Measurements from ENCODE around the gene POLR3H. TPM values are rescaled to one million over a fixed set of nuclear protein-coding genes. Genes with fewer than 3 reads are reported as not detected.

POLR3H gene
- total and polyA plus RNA-seq, 2 experiments from 2014 or later: 19.0 to 26.5 TPM

- TF ChIP-seq ZNF462 (CRISPR knock-in tag; IDR thresholded peaks at IDR 0.05): no peak
- no peak for TF ChIP-seq EZH2phosphoT487 (IDR thresholded peaks at IDR 0.05; ENCODE audit: unreplicated experiment)
- no peak for TF ChIP-seq ZNF114 (CRISPR knock-in tag; IDR thresholded peaks at IDR 0.05)
- no peak for TF ChIP-seq STAT1 (IDR thresholded peaks at IDR 0.05; ENCODE audit: unreplicated experiment)
- no peak for TF ChIP-seq CREB1 (CRISPR knock-in tag; IDR thresholded peaks at IDR 0.05; ENCODE audit: low read depth)
- no peak for TF ChIP-seq POLR2AphosphoS5 (IDR thresholded peaks at IDR 0.05; ENCODE audit: low read depth)
- no peak for TF ChIP-seq ETS1 (IDR thresholded peaks at IDR 0.05)
- TF ChIP-seq CTCF (conservative IDR thresholded peaks at IDR 0.05; ENCODE audit: low read depth in 2 of 2): no peak
- TF ChIP-seq REST (IDR thresholded peaks at IDR 0.05; ENCODE audit: unreplicated experiment): no peak
- no peak for TF ChIP-seq ZNF331 (CRISPR knock-in tag; IDR thresholded peaks at IDR 0.05; ENCODE audit: low read depth)
Measured at GRCh38 chr22:41531715-41532477, 12.4 kb downstream of the POLR3H start (continued).
